ENCODE data around the gene MAML1. TPM values are rescaled to one million over a fixed set of nuclear protein-coding genes. Genes with fewer than 3 reads are reported as not detected.
"Not testable (repeated sequence)": the region's sequence is repeated elsewhere in the genome, so short reads cannot be mapped to it uniquely, and the experiment has no call there.

The MAML1 gene
- total RNA-seq, 1 donor from 2014 or later = 36.6 TPM

GRCh38 chr5:179767496-179768100, 35.0 kb downstream of the MAML1 start:
- no peak for DNase-seq (ENCODE audit: low spot score)

GRCh38 chr5:179768326-179769085, 35.9 kb downstream of the MAML1 start:
- DNase-seq (ENCODE audit: low spot score) = no peak

- no peak for DNase-seq (ENCODE audit: low spot score)
Observed at GRCh38 chr5:179769271-179769670, 36.6 kb downstream of the MAML1 start.

GRCh38 chr5:179769796-179770195, 37.2 kb downstream of the MAML1 start:
- no peak for DNase-seq (ENCODE audit: low spot score)

GRCh38 chr5:179771311-179771895, 38.8 kb downstream of the MAML1 start:
- DNase-seq (ENCODE audit: low spot score) = no peak

GRCh38 chr5:179772351-179772750, 39.7 kb downstream of the MAML1 start:
- no peak for DNase-seq (ENCODE audit: low spot score)

DNA sequence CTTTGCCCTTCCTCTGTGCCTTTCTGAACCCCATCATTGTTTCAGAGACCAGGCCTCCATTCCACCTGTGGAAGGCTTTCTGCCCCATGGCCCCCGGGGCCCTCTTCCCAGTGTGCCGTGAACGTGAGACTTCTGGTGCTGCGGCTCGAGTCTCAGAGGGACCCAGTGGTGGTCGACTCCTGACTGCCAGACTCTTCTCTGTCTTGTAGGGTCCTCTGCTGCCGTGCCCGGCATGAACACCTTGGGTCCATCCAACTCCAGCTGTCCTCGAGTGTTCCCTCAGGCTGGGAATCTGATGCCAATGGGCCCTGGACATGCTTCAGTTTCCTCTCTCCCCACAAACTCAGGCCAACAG, 41.0 kb downstream of the MAML1 start:
- no peak for DNase-seq (ENCODE audit: low spot score)

- no peak for DNase-seq (ENCODE audit: low spot score)
Observed at GRCh38 chr5:179774442-179774841, 41.8 kb downstream of the MAML1 start.

GRCh38 chr5:179776411-179776938, 43.9 kb downstream of the MAML1 start:
- DNase-seq (ENCODE audit: low spot score) = no peak

GRCh38 chr5:179777456-179777855, 44.8 kb downstream of the MAML1 start:
- no peak for DNase-seq (ENCODE audit: low spot score)

GRCh38 chr5:179777909-179778308, 45.3 kb downstream of the MAML1 start:
- DNase-seq (ENCODE audit: low spot score) = no peak

- DNase-seq (ENCODE audit: low spot score) = no peak
Observed at GRCh38 chr5:179778591-179778990, 46.0 kb downstream of the MAML1 start.

GRCh38 chr5:179779826-179780225, 47.2 kb downstream of the MAML1 start:
- no peak for DNase-seq (ENCODE audit: low spot score)

DNA sequence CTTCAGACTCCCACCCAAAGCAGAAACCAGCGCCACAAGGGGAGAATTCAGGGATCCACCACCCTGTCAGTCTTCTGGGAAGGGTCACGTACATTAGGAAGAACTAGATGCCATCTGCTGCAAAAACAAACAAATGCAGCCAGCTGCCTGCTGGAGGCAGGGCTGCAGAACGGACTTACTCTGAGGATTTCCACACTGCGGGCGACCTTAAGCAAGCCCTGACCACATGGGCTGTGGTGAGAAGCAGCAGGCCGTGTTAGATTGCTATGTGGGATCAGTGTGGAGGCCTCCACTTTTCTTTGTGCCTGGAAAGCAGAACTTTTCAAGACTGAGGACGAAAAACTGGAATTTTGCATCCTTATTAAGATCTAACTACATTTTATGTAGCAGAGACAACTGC, 47.7 kb downstream of the MAML1 start:
- DNase-seq (ENCODE audit: low spot score) = no peak

DNA sequence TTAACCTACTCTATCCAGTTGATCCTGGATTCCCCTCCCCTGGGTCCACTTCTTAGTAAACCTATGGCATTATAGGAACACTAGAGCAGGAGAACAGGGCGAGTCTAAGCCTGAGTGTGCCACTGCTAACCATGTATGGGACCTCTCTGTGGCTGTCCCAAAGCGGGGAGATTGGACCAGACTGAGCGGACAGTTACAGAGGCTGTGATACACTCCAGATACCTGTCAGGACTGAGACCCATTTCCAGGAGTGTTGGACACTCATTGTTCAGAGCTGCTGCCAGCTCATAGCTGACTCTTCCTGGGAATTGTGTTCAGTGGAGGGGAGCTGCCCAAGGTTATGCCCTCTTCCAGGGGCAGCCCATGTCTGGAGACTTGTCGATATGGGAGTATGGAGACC, 49.2 kb downstream of the MAML1 start:
- no peak for DNase-seq (ENCODE audit: low spot score)

GRCh38 chr5:179783128-179783527, 50.5 kb downstream of the MAML1 start:
- DNase-seq (ENCODE audit: low spot score) = no peak

GRCh38 chr5:179786861-179787260, 54.2 kb downstream of the MAML1 start:
- DNase-seq (ENCODE audit: low spot score) = no peak

- DNase-seq (ENCODE audit: low spot score) = no peak
Observed at GRCh38 chr5:179788193-179788854, 55.7 kb downstream of the MAML1 start.

DNA sequence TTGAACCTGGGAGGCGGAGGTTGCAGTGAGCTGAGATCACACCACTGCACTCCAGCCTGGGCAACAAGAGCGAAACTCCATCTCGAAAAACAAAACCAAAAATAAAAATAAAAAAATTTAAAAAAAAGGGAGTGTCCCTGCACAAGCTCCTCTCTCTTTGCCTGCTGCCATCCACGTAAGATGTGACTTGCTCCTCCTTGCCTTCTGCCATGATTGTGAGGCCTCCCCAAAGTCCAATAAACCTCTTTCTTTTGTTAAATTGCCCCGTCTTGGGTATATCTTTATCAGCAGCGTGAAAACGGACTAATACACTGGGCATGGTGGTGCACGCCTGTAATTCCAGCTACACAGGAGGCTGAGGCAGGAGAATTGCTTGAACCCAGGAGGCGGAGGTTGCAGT, 56.7 kb downstream of the MAML1 start:
- not testable (repeated sequence) for DNase-seq (ENCODE audit: low spot score)

DNA sequence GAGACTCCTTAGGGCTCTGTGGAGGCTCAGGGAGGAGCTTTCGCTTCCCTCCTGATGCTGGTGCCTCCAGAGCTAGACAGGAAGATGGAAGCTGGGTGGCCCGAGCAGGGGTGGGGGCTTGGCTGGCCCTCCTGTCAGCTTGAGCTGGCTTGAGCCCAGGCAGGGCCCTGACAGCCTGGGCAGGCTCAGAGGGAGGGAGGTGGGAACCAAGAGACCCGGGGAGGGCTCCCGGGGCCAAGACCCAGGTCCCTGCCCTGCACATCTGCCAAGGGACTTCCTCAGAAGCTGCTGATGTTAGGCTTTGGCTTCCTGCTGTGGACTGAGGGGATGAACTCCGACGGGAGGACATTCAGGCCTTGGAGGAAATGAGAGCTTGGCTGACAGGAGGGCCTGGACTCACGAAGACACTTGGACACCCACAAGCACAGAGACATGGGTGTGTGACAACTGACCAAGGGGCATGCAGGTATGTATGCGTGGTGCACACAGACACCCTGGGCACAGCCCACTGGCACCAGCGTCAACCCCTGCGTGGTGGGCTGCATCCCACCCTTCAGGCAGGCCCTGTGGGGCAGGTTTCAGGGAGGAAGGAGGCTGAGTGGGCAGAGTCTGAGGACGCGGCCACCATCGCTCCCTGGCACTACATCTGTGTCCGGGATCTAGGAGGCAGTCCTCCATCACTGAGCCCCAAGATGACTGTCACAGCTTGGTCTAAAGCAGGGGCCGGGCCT, 59.4 kb downstream of the MAML1 start:
- DNase-seq (ENCODE audit: low spot score) = no peak

GRCh38 chr5:179792612-179793467, 60.2 kb downstream of the MAML1 start:
- DNase-seq (ENCODE audit: low spot score) = no peak

All from mucosa of gallbladder (tissue), 1 donor.